Esophagus muscularis mucosa (tissue), 4 donors: ENCODE data around the gene BBS1. TPM values are rescaled to one million over a fixed set of nuclear protein-coding genes. Genes with fewer than 3 reads are reported as not detected.

Experiments
- DNase-seq: peaks from one replicate; pipeline ENCODE4 v3.0.0-alpha.2; 2017; ENCODE audit errors: extremely low spot score
- H3K27ac ChIP-seq, 4 donors: fragments of 200-600 bp; sonication (generic); replicated peaks in 1 of 4; 1 replicate in 3 of 4; 2 replicates in 1 of 4; pipeline ENCODE4 v1.5.1; 2016 to 2019; ENCODE audit warnings: mild to moderate bottlenecking in 1 of 4
- H3K27me3 ChIP-seq, 4 donors: fragments of 200-600 bp; sonication (generic); one replicate each; pipeline versions ENCODE4 v1.5.1 to v1.6.0; 2016 to 2019
- H3K36me3 ChIP-seq, 4 donors: fragments of 200-600 bp; sonication (generic); one replicate each; pipeline ENCODE4 v1.5.1; 2016 to 2019
- H3K4me1 ChIP-seq, 4 donors: fragments of 200-600 bp; sonication (generic); one replicate each; pipeline ENCODE4 v1.5.1; 2016 to 2019
- H3K4me3 ChIP-seq, 4 donors: fragments of 200-600 bp; sonication (generic); 1 replicate in 2 of 4; 2 replicates in 2 of 4; pipeline ENCODE4 v1.5.1; 2016 to 2019; ENCODE audit warnings: mild to moderate bottlenecking in 4 of 4, moderate library complexity in 1 of 4
- H3K9me3 ChIP-seq, 4 donors: fragments of 200-600 bp; sonication (generic); 1 replicate in 3 of 4; 2 replicates in 1 of 4; pipeline ENCODE4 v1.5.1; 2016 to 2019
- EP300 ChIP-seq: sonication (generic); formaldehyde crosslinking; IDR thresholded peaks from one replicate; pipeline ENCODE4 v1.6.1; 2017; ENCODE audit warnings: antibody characterized with exemption
- POLR2A ChIP-seq: fragments of 450-650 bp; IDR thresholded peaks from one replicate; pipeline ENCODE4 v1.6.1; 2017; ENCODE audit warnings: antibody characterized with exemption, moderate library complexity, mild to moderate bottlenecking, low read depth
- POLR2AphosphoS5 ChIP-seq, 2 donors: sonication (generic); formaldehyde crosslinking; IDR thresholded peaks; one replicate each; pipeline ENCODE4 v1.6.1; 2017; ENCODE audit warnings: antibody characterized with exemption in 2 of 2
- WGBS: methylation state at CpG from one replicate; pipeline ENCODE4 v1.1.5; 2018; 5-methylcytosine and 5-hydroxymethylcytosine counted together
- intact Hi-C: fragments of 100-400 bp; cut with DNase I; formaldehyde crosslinking; loops from one replicate; pipeline ENCODE4 v1.15.1; 2023
- total RNA-seq, 4 donors: library from RNA; depleted of rRNA; stranded (reverse); fragments of >200 nt; gene quantifications; one replicate each; pipeline versions ENCODE4 v1.1.0 to v1.2.1, GENCODE V29; 2016
- TF ChIP-seq, protein P1 (sequence below), 3 experiments: fragments of 200-600 bp in 2 of 3; fragments of 450-650 bp in 1 of 3; sonication (generic) in 2 of 3; IDR thresholded peaks; one replicate each; pipeline ENCODE4 v1.5.1; 2017 to 2019; ENCODE audit warnings: antibody characterized with exemption in 3 of 3, mild to moderate bottlenecking in 2 of 3, moderate library complexity in 1 of 3

The BBS1 gene
- total RNA-seq, 4 donors from 2014 or later = 68.1 to 78.5 (median 73.1) TPM

DNA sequence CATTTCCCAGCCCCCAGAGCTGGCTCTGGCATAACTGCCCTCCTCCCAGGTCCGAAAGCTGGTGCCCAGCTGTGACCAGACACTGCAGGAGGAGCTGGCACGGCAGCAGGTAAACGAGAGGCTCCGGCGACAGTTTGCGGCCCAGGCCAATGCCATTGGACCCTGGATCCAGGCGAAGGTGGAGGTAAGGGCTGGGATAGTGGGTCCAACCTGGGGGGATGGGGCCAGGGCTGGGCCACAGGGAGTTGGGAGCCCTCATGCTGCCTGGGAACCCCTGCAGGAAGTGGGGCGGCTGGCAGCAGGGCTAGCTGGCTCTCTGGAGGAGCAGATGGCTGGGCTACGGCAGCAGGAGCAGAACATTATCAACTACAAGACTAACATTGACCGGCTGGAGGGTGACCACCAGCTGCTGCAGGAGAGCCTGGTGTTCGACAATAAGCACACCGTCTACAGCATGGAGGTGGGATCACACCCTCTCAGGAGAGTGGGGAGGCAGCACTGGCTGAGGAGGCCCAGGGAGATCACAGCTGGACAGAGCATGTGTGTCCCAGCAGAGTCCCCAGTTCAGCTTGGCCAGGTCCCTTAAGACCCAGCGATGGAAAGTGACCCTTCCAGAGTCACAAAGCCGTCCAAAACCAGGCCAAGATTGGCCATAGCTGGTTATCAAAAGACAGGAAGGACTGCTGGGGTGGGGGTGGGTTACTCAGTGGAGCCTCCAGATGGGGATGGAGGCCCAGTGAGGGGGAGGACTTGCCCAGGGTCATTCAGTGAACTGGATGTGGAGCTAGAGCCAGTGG lies 50.9 kb downstream of the BBS1 start:
- no peak for DNase-seq
- WGBS = 86% methylated on average over 5 of the region's 14 CpGs
- Histone ChIP-seq H3K27me3 (peaks cover 0 to 10% (median 0%) of the 10 kb centered on the region in 4 donors), H3K4me3 (no peak overlapping the region), H3K4me1 (peaks cover 8 to 16% (median 12%) of the 10 kb centered on the region in 4 donors), H3K36me3 (peaks cover 5 to 39% (median 31%) of the 10 kb centered on the region in 4 donors), H3K27ac (no peak overlapping the region), H3K9me3 (no peaks in the 10 kb centered on the region)
- no peak for TF ChIP-seq EP300
- no peak for TF ChIP-seq POLR2A
- TF ChIP-seq, protein P1, sequence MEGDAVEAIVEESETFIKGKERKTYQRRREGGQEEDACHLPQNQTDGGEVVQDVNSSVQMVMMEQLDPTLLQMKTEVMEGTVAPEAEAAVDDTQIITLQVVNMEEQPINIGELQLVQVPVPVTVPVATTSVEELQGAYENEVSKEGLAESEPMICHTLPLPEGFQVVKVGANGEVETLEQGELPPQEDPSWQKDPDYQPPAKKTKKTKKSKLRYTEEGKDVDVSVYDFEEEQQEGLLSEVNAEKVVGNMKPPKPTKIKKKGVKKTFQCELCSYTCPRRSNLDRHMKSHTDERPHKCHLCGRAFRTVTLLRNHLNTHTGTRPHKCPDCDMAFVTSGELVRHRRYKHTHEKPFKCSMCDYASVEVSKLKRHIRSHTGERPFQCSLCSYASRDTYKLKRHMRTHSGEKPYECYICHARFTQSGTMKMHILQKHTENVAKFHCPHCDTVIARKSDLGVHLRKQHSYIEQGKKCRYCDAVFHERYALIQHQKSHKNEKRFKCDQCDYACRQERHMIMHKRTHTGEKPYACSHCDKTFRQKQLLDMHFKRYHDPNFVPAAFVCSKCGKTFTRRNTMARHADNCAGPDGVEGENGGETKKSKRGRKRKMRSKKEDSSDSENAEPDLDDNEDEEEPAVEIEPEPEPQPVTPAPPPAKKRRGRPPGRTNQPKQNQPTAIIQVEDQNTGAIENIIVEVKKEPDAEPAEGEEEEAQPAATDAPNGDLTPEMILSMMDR (IDR thresholded peaks at IDR 0.05) = no peak
- TF ChIP-seq POLR2AphosphoS5 (IDR thresholded peaks at IDR 0.05) = no peak
- intact Hi-C loops = loop anchor here (10.0 kb wide), 1 partner anchor 283 kb away; the partner anchor contains the start of gene RCE1

DNA sequence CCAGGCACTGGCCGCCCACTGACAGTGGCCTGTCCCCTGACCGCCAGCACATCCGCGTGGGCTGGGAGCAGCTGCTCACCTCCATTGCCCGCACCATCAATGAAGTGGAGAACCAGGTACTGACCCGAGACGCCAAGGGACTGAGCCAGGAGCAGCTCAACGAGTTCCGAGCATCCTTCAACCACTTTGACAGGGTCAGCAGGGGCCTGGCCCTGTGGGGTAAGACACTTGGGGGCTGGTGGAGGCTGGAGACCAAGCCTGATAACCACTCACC lies 51.5 kb downstream of the BBS1 start:
- Histone ChIP-seq H3K27me3 (peaks cover 0 to 10% (median 0%) of the 10 kb centered on the region in 4 donors), H3K27ac (no peak overlapping the region), H3K4me3 (no peak overlapping the region), H3K4me1 (peaks cover 8 to 17% (median 12%) of the 10 kb centered on the region in 4 donors), H3K9me3 (no peaks in the 10 kb centered on the region), H3K36me3 (peaks cover 5 to 40% (median 31%) of the 10 kb centered on the region in 4 donors)
- DNase-seq = no peak
- intact Hi-C loops = loop anchor here (10.0 kb wide), 1 partner anchor 283 kb away; the partner anchor contains the start of gene RCE1
- 93% methylated on average over 8 of the region's 9 CpGs for WGBS
- TF ChIP-seq, protein P1 (IDR thresholded peaks at IDR 0.05) = no peak
- TF ChIP-seq POLR2AphosphoS5 (IDR thresholded peaks at IDR 0.05) = no peak
- TF ChIP-seq POLR2A = no peak
- TF ChIP-seq EP300 = no peak

DNA sequence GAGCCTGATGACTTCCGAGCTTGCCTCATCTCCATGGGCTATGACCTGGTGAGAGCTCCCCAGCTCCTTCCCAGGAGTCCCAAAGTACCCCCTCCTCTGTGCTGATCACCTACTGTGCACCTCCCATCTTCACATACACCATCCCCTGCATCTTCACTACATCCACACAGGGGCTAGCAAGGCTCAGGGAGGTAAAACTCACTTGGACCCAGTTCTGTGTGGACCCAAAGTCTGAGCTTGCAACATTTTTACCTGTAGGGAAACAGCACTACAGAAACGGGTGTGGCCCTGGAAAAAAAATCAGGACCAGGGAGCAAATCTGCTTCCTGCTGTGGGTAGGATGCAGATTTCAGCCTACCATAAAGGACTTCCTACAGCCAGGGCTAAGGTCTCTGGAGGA lies 51.8 kb downstream of the BBS1 start:
- Histone ChIP-seq H3K9me3 (no peaks in the 10 kb centered on the region), H3K27ac (no peak overlapping the region), H3K4me3 (no peak overlapping the region), H3K27me3 (peaks cover 0 to 6% (median 0%) of the 10 kb centered on the region in 4 donors), H3K36me3 (peaks cover 5 to 40% (median 31%) of the 10 kb centered on the region in 4 donors), H3K4me1 (peaks cover 8 to 20% (median 15%) of the 10 kb centered on the region in 4 donors)
- no peak for DNase-seq
- no peak for TF ChIP-seq POLR2AphosphoS5 (IDR thresholded peaks at IDR 0.05)
- TF ChIP-seq POLR2A = no peak
- TF ChIP-seq, protein P1 (IDR thresholded peaks at IDR 0.05) = no peak
- TF ChIP-seq EP300 = no peak
- intact Hi-C loops = loop anchor here (10.0 kb wide), 1 partner anchor 283 kb away; the partner anchor contains the start of gene RCE1
- WGBS = 81% methylated on average over 2 of the region's 2 CpGs

DNA sequence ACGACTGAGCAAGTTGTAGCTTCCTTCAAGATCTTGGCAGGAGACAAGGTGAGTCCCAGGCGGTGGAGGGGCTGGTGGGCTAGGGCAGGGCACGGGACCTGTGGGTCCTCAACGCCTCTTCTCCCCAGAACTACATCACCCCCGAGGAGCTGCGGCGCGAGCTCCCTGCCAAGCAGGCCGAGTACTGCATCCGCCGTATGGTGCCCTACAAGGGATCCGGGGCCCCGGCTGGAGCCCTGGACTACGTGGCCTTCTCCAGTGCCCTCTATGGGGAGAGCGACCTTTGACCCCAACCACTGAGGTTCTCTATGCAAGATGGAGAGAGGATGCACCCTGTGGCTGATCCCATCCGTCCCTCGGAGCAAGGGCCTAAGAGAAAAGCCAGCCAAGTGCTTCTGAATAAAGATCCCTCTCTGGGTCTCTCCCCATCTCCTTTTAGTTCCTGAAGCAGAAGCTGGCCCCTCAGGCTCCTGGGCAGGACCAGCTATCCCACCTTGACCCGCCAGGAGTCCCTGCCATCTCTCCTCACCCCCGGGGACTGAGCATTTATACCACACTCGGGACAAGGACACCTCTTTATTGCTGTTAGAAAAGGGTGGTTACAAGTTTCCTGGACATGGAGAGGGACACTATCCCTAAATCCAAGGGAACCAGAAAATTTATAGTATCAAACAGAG lies 52.6 kb downstream of the BBS1 start:
- 92% methylated on average over 17 of the region's 20 CpGs for WGBS
- H3K27ac ChIP-seq = no peak overlapping the region
- peaks cover 5 to 40% (median 31%) of the 10 kb centered on the region in 4 donors for H3K36me3 ChIP-seq
- H3K27me3 ChIP-seq = no peaks in the 10 kb centered on the region
- H3K9me3 ChIP-seq = no peaks in the 10 kb centered on the region
- TF ChIP-seq, protein P1 (IDR thresholded peaks at IDR 0.05) = no peak
- TF ChIP-seq EP300 (no peak), POLR2A (no peak), POLR2AphosphoS5 (IDR thresholded peaks at IDR 0.05) (no peak)
- no peak overlapping the region for H3K4me3 ChIP-seq
- intact Hi-C loops = loop anchor here (10.0 kb wide), 1 partner anchor 282 kb away; the partner anchor contains the start of gene RCE1
- H3K4me1 ChIP-seq = peaks cover 13 to 28% (median 23%) of the 10 kb centered on the region in 4 donors
- no peak for DNase-seq
